ENCODE measurements around the gene DEFB132. TPM values are rescaled to one million over a fixed set of nuclear protein-coding genes. Genes with fewer than 3 reads are reported as not detected.

The DEFB132 gene
- total and polyA plus RNA-seq, 8 donors = not detected

DNA sequence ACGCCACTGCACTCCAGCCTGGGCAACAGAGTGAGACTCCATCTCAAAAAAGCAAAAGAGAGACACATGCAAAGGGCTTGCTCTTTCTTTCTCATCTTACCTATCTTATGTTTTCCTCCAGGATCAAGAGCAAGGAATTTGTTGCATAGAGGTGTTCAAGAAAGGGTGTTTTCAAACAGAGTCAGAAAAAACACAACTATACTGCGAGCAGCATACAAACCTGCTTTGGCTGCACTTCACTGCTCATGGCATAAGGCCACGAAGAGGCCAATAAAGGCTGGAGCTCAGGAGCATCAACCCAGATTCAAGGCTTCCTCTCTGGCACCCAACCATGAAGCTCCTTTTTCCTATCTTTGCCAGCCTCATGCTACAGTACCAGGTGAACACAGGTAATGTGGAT lies 30.6 kb upstream of the DEFB132 start, which contains the start of gene DEFB129:
DEFB129 (plus strand) TSS at position 301 of the 400 bp plus-strand sequence; CDS start at position 332, 31 bp downstream.
- TF ChIP-seq, protein P1, sequence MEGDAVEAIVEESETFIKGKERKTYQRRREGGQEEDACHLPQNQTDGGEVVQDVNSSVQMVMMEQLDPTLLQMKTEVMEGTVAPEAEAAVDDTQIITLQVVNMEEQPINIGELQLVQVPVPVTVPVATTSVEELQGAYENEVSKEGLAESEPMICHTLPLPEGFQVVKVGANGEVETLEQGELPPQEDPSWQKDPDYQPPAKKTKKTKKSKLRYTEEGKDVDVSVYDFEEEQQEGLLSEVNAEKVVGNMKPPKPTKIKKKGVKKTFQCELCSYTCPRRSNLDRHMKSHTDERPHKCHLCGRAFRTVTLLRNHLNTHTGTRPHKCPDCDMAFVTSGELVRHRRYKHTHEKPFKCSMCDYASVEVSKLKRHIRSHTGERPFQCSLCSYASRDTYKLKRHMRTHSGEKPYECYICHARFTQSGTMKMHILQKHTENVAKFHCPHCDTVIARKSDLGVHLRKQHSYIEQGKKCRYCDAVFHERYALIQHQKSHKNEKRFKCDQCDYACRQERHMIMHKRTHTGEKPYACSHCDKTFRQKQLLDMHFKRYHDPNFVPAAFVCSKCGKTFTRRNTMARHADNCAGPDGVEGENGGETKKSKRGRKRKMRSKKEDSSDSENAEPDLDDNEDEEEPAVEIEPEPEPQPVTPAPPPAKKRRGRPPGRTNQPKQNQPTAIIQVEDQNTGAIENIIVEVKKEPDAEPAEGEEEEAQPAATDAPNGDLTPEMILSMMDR (IDR thresholded peaks at IDR 0.05) = no peak
- no peaks in the 10 kb centered on the region for H3K36me3 ChIP-seq
- no peak within 1 kb of the TSS for H3K27ac ChIP-seq
- no peak within 1 kb of the TSS for H3K4me3 ChIP-seq
- DNase-seq (no peak), ATAC-seq (no peak)
- H3K9me3 ChIP-seq = no peaks in the 10 kb centered on the region
- intact Hi-C loops (cut with DNase I) = no loop called here
- H3K27me3 ChIP-seq = no peaks in the 10 kb centered on the region
- no peaks in the 10 kb centered on the region for H3K4me1 ChIP-seq

DNA sequence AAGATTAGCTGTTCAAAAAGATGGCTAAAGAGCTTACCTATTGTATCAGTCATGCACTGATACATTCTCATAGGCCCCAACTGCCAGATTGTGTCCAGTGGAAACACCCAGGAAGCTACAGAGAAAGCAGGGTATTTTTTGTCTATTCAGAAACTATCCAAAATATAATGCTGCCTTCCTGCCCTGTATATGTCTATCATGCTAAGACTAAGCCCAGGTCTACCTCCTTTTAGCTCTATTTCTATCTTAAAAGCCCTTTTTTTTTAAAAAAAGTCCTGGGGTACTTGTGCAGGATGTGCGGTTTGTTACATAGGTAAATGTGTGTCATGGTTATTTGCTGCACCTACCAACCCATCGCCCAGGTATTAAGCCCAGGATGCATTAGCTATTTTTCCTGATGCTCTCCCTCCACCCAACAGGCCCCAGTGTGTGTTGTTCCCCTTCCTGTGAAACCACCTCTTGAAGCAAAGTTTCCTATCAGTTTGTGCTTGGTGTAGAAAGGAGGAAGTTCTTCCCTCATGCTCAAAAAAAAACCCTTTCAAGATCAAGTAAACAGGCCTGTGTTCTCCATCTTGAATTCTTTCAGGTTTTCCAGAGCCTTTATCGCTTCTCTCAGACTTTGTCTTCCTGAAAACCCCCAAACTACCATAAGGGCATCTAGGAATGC lies 30.0 kb upstream of the DEFB132 start:
- no peaks in the 10 kb centered on the region for H3K4me1 ChIP-seq

DNA sequence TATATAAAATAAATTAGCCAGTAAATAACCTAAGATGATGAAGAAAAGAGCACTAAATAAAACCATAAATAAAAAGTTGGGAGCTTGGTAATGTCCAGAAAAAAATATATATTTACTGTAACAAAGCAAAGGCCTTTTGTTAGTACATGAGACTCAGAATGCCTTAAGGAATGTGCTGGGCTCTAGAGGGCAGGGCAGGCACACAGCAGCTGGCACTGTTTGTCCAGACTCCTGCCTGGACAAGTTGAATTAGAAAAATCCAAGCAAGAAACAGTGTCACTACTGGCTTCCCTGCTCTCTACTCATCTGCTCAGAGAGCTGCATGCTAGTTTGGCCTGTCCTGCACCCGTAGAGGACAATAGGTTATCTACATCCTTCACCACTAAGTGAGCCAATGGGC lies 21.6 kb upstream of the DEFB132 start:
- TF ChIP-seq, protein P1 (IDR thresholded peaks at IDR 0.05) = no peak
- peak in 1 of 4 donors; percentile 20 for DNase-seq
- Histone ChIP-seq H3K4me3 (no peak overlapping the region), H3K36me3 (no peaks in the 10 kb centered on the region), H3K27ac (no peak overlapping the region), H3K27me3 (no peaks in the 10 kb centered on the region), H3K9me3 (no peaks in the 10 kb centered on the region), H3K4me1 (peaks cover 0 to 12% of the 10 kb centered on the region in 2 donors)
- intact Hi-C loops (cut with DNase I) = no loop called here
- peak; percentile 86 for ATAC-seq

More for the DNA sequence above, 30.0 kb upstream of the DEFB132 start:
- no peaks in the 10 kb centered on the region for H3K36me3 ChIP-seq
- no peak overlapping the region for H3K27ac ChIP-seq
- ATAC-seq (no peak), DNase-seq (no peak)
- H3K4me3 ChIP-seq = no peak overlapping the region
- intact Hi-C loops (cut with DNase I) = no loop called here
- no peaks in the 10 kb centered on the region for H3K27me3 ChIP-seq
- H3K9me3 ChIP-seq = no peaks in the 10 kb centered on the region
- TF ChIP-seq, protein P1 (IDR thresholded peaks at IDR 0.05) = no peak

DNA sequence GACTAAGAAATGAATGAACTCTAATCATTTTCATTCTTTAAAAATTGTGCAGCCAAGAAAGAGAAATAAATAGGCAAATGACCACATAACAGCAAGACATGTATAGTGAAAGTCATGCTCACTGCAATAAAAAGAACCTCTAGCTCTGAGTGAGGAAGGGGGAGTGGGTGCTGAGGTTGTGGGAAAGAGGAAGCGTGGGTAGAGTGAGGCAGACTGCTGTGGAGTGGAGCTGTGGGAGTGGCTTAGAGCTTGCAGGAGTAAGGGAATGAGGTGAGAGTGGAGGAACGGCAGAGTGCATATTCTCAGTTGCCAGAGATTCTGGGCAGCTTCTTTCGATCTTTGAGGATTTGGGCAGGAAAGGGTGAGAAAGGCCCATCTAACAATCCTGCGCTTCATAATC lies 20.0 kb upstream of the DEFB132 start:
- ATAC-seq = peak; percentile 91
- Histone ChIP-seq H3K27ac (peak overlapping the region in 1 of 2 donors; percentile 63), H3K4me1 (peaks cover 0 to 12% of the 10 kb centered on the region in 2 donors), H3K4me3 (no peak overlapping the region), H3K27me3 (no peaks in the 10 kb centered on the region), H3K9me3 (no peaks in the 10 kb centered on the region), H3K36me3 (no peaks in the 10 kb centered on the region)
- intact Hi-C loops (cut with DNase I) = no loop called here
- DNase-seq = peak in 3 of 4 donors; percentile 30 to 69 (median 61)
- TF ChIP-seq, protein P1 (IDR thresholded peaks at IDR 0.05) = no peak

DNA sequence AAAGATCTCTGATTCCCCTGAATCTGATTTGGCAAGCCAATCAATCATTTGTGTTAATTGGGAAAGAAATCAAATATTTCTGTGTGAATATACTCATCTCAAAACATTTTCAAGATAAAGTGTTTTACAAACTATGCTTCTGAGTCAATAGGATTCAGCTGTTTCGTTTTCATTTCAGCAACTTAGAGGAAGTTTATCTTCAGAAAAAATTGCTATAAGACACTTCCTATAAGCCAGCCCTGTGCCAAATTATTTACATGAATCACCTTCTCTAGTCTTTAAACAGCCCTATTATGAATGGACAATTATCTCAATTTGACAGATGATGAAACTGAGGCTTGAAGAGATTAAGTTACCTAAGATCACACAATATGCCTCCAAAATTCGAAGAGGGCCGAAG lies 19.6 kb upstream of the DEFB132 start:
- Histone ChIP-seq H3K4me1 (peaks cover 0 to 12% of the 10 kb centered on the region in 2 donors), H3K9me3 (no peaks in the 10 kb centered on the region), H3K27me3 (no peaks in the 10 kb centered on the region), H3K36me3 (no peaks in the 10 kb centered on the region), H3K27ac (peak overlapping the region in 1 of 2 donors; percentile 63), H3K4me3 (no peak overlapping the region)
- TF ChIP-seq, protein P1 (IDR thresholded peaks at IDR 0.05) = no peak
- DNase-seq (no peak), ATAC-seq (peak; percentile 55)
- intact Hi-C loops (cut with DNase I) = no loop called here
